Epithelial cell of esophagus (primary cell): ENCODE results near the gene SMURF2.

ENCODE experiments used
- DNase-seq: peaks from one replicate; pipeline ENCODE4 v3.0.0; 2010; ENCODE audit warnings: low read depth
- H3K4me3 ChIP-seq: 2 replicates; pipeline ENCODE4 v1.5.1; 2011; ENCODE audit warnings: mild to moderate bottlenecking, low read length, control low read depth
- TF ChIP-seq, protein P1 (sequence below): IDR thresholded peaks from 2 replicates; pipeline ENCODE4 v1.5.1; 2011; ENCODE audit warnings: low read depth, mild to moderate bottlenecking, low read length, control low read depth, inconsistent platforms; ENCODE audit not compliant: insufficient read depth; ENCODE audit errors: missing control alignments

SMURF2 gene

DNA sequence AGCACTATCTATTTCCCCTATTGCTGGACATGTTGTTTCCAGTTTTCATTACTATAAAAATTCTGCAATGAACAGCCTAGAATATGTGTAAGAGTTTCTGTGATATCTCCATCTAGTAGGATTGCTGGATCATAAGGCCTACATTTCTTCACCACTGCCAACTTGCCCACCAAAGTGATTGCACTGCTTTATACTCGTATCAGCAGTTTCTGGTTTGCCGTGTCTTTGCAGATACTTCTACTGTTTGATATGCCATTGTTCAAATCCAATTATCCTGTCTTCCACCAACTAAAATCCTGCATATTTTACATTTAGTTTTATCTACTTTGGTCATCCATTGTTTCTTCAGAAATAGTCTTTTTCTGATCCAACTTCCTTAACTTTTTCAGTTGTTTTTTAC lies 134.2 kb downstream of the SMURF2 start:
- no peak overlapping the region for H3K4me3 ChIP-seq
- TF ChIP-seq, protein P1, sequence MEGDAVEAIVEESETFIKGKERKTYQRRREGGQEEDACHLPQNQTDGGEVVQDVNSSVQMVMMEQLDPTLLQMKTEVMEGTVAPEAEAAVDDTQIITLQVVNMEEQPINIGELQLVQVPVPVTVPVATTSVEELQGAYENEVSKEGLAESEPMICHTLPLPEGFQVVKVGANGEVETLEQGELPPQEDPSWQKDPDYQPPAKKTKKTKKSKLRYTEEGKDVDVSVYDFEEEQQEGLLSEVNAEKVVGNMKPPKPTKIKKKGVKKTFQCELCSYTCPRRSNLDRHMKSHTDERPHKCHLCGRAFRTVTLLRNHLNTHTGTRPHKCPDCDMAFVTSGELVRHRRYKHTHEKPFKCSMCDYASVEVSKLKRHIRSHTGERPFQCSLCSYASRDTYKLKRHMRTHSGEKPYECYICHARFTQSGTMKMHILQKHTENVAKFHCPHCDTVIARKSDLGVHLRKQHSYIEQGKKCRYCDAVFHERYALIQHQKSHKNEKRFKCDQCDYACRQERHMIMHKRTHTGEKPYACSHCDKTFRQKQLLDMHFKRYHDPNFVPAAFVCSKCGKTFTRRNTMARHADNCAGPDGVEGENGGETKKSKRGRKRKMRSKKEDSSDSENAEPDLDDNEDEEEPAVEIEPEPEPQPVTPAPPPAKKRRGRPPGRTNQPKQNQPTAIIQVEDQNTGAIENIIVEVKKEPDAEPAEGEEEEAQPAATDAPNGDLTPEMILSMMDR: no peak
- no peak for DNase-seq

DNA sequence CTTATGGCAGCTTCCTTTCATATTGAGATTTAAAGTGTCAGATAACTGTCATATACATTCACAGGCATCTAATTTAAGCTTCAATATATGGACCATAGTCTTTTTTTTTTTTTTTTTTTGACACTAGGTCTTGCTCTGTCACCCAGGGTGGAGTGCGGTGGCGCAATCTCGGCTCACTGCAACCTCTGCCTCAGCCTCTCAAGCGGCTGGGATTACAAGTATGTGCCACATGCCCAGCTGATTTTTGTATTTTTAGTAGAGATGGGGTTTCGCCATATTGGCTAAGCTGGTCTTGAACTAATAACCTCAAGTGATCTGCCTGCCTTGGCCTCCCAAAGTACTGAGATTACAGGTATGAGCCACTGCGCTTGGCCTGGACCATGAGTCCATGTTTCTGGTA lies 141.7 kb downstream of the SMURF2 start:
- no peak overlapping the region for H3K4me3 ChIP-seq
- no peak for DNase-seq
- TF ChIP-seq, protein P1: no peak

DNA sequence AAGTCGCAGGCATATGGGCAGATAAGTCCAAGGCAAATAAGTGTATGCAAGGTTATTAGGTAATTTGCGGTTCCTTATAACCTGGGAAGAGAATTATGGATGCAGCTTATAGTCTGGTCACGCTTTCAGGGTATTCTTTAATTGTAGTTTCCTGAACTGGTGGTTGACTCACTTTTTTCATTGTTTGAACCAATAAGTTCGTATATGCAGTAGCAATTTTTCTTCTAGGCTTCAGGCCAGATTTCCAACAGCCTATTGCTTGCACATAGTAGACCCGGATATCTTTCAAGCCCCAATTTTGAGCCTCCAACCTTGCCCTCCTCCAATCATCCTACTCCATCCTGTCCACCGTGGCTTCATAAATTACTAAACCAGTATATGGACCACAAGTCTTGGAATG lies 142.5 kb downstream of the SMURF2 start:
- DNase-seq: no peak
- TF ChIP-seq, protein P1: no peak
- no peak overlapping the region for H3K4me3 ChIP-seq

DNA sequence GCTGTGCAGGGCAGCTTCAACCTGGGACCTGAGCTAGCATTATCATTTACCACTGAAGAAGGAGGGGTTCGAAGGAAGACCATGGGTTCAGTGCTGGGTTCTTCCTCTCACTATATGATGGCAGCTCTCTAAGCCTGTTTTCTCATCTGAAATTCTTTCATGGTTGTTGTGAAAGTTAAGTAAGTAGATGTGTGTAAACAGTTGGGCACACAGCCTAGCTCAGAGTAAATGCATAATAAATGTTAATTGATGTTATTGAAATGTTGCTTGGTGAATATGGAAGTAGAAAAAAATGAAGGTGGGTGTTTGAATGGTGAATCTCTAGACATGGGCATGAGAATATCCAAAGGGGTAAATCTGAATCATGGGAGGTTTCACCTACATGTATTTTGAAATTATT lies 146.3 kb downstream of the SMURF2 start:
- DNase-seq: no peak
- TF ChIP-seq, protein P1: no peak
- no peak overlapping the region for H3K4me3 ChIP-seq

DNA sequence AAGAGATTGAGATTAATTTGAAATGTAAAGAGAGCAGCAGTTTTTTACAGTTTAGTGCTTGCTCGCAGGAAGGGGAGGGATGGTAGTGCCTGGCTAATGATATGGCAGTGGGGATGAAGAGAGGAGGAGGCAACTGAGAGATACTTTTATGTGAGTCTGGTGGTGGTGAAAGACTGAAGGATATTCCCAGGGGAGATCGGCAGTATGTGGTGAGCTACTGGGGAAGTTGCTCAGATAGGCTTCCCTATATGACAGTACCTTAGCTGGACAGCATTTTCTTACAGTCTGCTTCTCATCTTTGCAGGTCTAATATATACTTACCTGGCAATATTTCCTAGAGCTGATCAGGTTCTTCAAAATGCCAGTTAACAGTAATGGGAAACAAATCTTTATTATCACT lies 146.7 kb downstream of the SMURF2 start:
- H3K4me3 ChIP-seq: no peak overlapping the region
- DNase-seq: no peak
- TF ChIP-seq, protein P1: no peak

DNA sequence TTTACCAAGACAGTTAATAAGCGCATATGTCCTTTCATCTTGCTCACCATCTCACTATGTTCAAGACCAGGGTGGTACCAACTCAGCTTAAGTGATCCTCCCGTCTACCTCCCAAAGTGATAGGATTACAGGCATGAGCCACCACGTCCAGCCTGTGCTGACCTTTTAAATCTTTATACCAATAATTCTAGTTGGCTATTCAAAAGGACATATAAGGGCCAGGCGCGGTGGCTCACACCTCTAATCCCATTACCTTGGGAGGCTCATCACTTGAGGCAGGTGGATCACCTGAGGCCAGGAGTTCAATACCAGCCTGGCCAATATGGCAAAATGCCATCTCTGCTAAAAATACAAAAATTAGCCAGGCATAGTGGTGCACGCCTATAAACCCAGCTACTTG lies 152.9 kb downstream of the SMURF2 start:
- TF ChIP-seq, protein P1: no peak
- no peak overlapping the region for H3K4me3 ChIP-seq
- no peak for DNase-seq

DNA sequence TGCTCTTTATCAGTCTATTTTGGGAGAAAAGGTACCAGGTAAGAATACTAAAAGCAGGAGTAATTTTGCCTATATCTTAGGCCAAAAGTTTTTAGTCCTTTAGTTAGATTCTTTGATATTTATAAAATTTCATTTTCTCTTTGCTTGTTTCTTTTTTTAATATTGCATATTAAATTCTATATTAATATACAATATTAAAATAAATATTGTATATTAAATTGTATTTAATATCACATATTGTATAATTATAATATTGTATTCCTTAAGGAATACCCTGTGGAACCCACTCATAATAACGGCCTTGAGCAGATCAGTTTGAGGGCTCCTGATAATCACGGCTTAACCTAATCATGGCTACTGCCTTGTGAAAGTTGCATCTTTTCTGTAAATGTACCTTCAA lies 153.4 kb downstream of the SMURF2 start:
- TF ChIP-seq, protein P1: no peak
- DNase-seq: no peak
- H3K4me3 ChIP-seq: peak overlapping the region; percentile 93
